Inferior parietal cortex (tissue), 1 donor: ENCODE results near the gene USP17L12.
"Not testable (repeated sequence)": the region's sequence is repeated elsewhere in the genome, so short reads cannot be mapped to it uniquely, and the experiment has no call there.

ENCODE experiments used
- DNase-seq: peaks from one replicate; pipeline ENCODE4 v3.0.0-alpha.2; 2016; ENCODE audit errors: extremely low spot score

The USP17L12 gene

GRCh38 chr4:9219852-9220251 is at the start of gene USP17L12:
Gene USP17L12 (plus strand): TSS chr4:9220152. CDS start chr4:9220152, 0 bp downstream.
- not testable (repeated sequence) for DNase-seq

GRCh38 chr4:9210357-9210756 is 9.6 kb upstream of the USP17L12 start, which contains the start of gene USP17L10:
Gene USP17L10 (plus strand): TSS chr4:9210657. CDS start chr4:9210657, 0 bp downstream.
- DNase-seq = not testable (repeated sequence)

GRCh38 chr4:9214701-9215100 is 5.3 kb upstream of the USP17L12 start:
- not testable (repeated sequence) for DNase-seq

GRCh38 chr4:9215105-9215504 is 4.8 kb upstream of the USP17L12 start, which contains the start of gene USP17L11:
Gene USP17L11 (plus strand): TSS chr4:9215405. CDS start chr4:9215405, 0 bp downstream.
- DNase-seq = not testable (repeated sequence)

GRCh38 chr4:9224596-9224995 is 4.6 kb downstream of the USP17L12 start, which contains the start of gene USP17L13:
Gene USP17L13 (plus strand): TSS chr4:9224896. CDS start chr4:9224896, 0 bp downstream.
- not testable (repeated sequence) for DNase-seq

GRCh38 chr4:9230249-9230648 is 10.3 kb downstream of the USP17L12 start:
- not testable (repeated sequence) for DNase-seq

- DNase-seq = not testable (repeated sequence)
Measured at GRCh38 chr4:9234085-9234484, 14.1 kb downstream of the USP17L12 start, which contains the start of gene USP17L15. Gene USP17L15 (plus strand): TSS chr4:9234385. CDS start chr4:9234385, 0 bp downstream.

GRCh38 chr4:9238461-9238860 is 18.5 kb downstream of the USP17L12 start:
- DNase-seq = not testable (repeated sequence)

- DNase-seq = not testable (repeated sequence)
Measured at GRCh38 chr4:9243579-9243978, 23.6 kb downstream of the USP17L12 start, which contains the start of gene USP17L17. Gene USP17L17 (plus strand): TSS chr4:9243879. CDS start chr4:9243879, 0 bp downstream.

- DNase-seq = not testable (repeated sequence)
Measured at GRCh38 chr4:9247953-9248680, 28.2 kb downstream of the USP17L12 start, which contains the start of gene USP17L18. Gene USP17L18 (plus strand): TSS chr4:9248630. CDS start chr4:9248630, 0 bp downstream.

- not testable (repeated sequence) for DNase-seq
Measured at GRCh38 chr4:9253078-9253477, 33.1 kb downstream of the USP17L12 start, which contains the start of gene USP17L19. Gene USP17L19 (plus strand): TSS chr4:9253378. CDS start chr4:9253378, 0 bp downstream.

- DNase-seq = not testable (repeated sequence)
Measured at GRCh38 chr4:9257824-9258223, 37.9 kb downstream of the USP17L12 start, which contains the start of gene USP17L20. Gene USP17L20 (plus strand): TSS chr4:9258124. CDS start chr4:9258124, 0 bp downstream.

- DNase-seq = not testable (repeated sequence)
Measured at GRCh38 chr4:9262572-9262971, 42.6 kb downstream of the USP17L12 start, which contains the start of gene USP17L21. Gene USP17L21 (plus strand): TSS chr4:9262872. CDS start chr4:9262872, 0 bp downstream.

GRCh38 chr4:9267319-9267718 is 47.4 kb downstream of the USP17L12 start, which contains the start of gene USP17L22:
Gene USP17L22 (plus strand): TSS chr4:9267619. CDS start chr4:9267619, 0 bp downstream.
- not testable (repeated sequence) for DNase-seq
